Measurements from ENCODE around the gene CYP2J2. TPM values are rescaled to one million over a fixed set of nuclear protein-coding genes. Genes with fewer than 3 reads are reported as not detected.
"Not testable (repeated sequence)": the region's sequence is repeated elsewhere in the genome, so short reads cannot be mapped to it uniquely, and the experiment has no call there.

The CYP2J2 gene
- total and polyA plus RNA-seq, 11 donors: 45.6 to 208 (median 101) TPM

GRCh38 chr1:59928996-59929395 lies 2.4 kb upstream of the CYP2J2 start:
- WGBS, 4 donors: 70 to 87% (median 77%) methylated on average over 1 of the region's 1 CpG
- no peaks in the 10 kb centered on the region for H3K36me3 ChIP-seq
- H3K4me3 ChIP-seq: no peak overlapping the region
- H3K27me3 ChIP-seq: peaks cover 0 to 39% (median 6%) of the 10 kb centered on the region in 9 donors
- no peak overlapping the region for H3K27ac ChIP-seq
- H3K9me3 ChIP-seq: peaks cover 0 to 19% (median 11%) of the 10 kb centered on the region in 12 donors
- no peak for ATAC-seq
- intact Hi-C loops (cut with DNase I): no loop called here
- DNase-seq: no peak
- no peak for TF ChIP-seq POLR2A (IDR thresholded peaks at IDR 0.05)
- no peak for TF ChIP-seq CTCF (IDR thresholded peaks at IDR 0.05)
- peaks cover 0 to 11% (median 0%) of the 10 kb centered on the region in 12 donors for H3K4me1 ChIP-seq

GRCh38 chr1:59927213-59927612 lies 640 bp upstream of the CYP2J2 start:
- intact Hi-C loops (cut with DNase I): no loop called here
- WGBS, 4 donors: 34 to 38% (median 34%) methylated on average over 2 of the region's 2 CpGs
- ATAC-seq: peak in 1 of 4 donors; percentile 27

GRCh38 chr1:59924653-59925052 lies 1.9 kb downstream of the CYP2J2 start:
- Histone ChIP-seq H3K27me3 (peaks cover 0 to 28% (median 6%) of the 10 kb centered on the region in 9 donors), H3K4me1 (peaks cover 0 to 14% (median 5%) of the 10 kb centered on the region in 12 donors), H3K4me3 (peak overlapping the region in 6 of 12 donors; percentile 56 to 77 (median 63)), H3K27ac (peak overlapping the region in 4 of 12 donors; percentile 80 to 97 (median 90)), H3K36me3 (no peaks in the 10 kb centered on the region), H3K9me3 (peaks cover 0 to 21% (median 12%) of the 10 kb centered on the region in 12 donors)
- TF ChIP-seq CTCF (IDR thresholded peaks at IDR 0.05): no peak
- no peak for TF ChIP-seq POLR2A (IDR thresholded peaks at IDR 0.05)
- no peak for DNase-seq
- ATAC-seq: no peak
- intact Hi-C loops (cut with DNase I): no loop called here

More at GRCh38 chr1:59927213-59927612, 640 bp upstream of the CYP2J2 start:
- Histone ChIP-seq H3K27ac (peak overlapping the region in 11 of 12 donors; percentile 34 to 97 (median 82)), H3K27me3 (peaks cover 0 to 39% (median 6%) of the 10 kb centered on the region in 9 donors), H3K36me3 (no peaks in the 10 kb centered on the region), H3K4me3 (peak overlapping the region in 11 of 12 donors; percentile 38 to 77 (median 60)), H3K9me3 (peaks cover 0 to 23% (median 12%) of the 10 kb centered on the region in 12 donors), H3K4me1 (peaks cover 0 to 11% (median 0%) of the 10 kb centered on the region in 12 donors)
- no peak for TF ChIP-seq POLR2A (IDR thresholded peaks at IDR 0.05)
- TF ChIP-seq CTCF (IDR thresholded peaks at IDR 0.05): no peak
- DNase-seq: no peak

GRCh38 chr1:59921258-59921899 lies 5.2 kb downstream of the CYP2J2 start:
- intact Hi-C loops (cut with DNase I); H3K36me3 ChIP-seq: not testable (repeated sequence)
- Histone ChIP-seq H3K27me3 (peaks cover 0 to 11% (median under 1%) of the 10 kb centered on the region in 9 donors), H3K4me1 (peaks cover 0 to 43% (median 11%) of the 10 kb centered on the region in 12 donors), H3K9me3 (peaks cover 0 to 21% (median 12%) of the 10 kb centered on the region in 12 donors), H3K4me3 (peak overlapping the region in 8 of 12 donors; percentile 18 to 77 (median 44)), H3K27ac (peak overlapping the region; percentile 50 to 97 (median 82))
- 38 to 57% (median 48%) methylated on average over 6 of the region's 6 CpGs for WGBS, 4 donors
- ATAC-seq (peak in 3 of 4 donors; percentile 20 to 53 (median 22)), DNase-seq (peak in 3 of 5 donors; percentile 43 to 54 (median 48))

Measured in heart left ventricle (tissue), 16 donors.